SU-DHL-6 (cell line): Measurements from ENCODE around the gene FCN2.

ENCODE experiments used
- H2AFZ ChIP-seq: fragments of 200-600 bp; sonication (generic); 2 replicates; pipeline ENCODE4 v1.6.1; 2014; ENCODE audit warnings: low read depth, mild to moderate bottlenecking, moderate library complexity, mixed read lengths, antibody characterized with exemption, low read length; ENCODE audit not compliant: severe bottlenecking
- H3F3A ChIP-seq: fragments of 200-600 bp; shearing (Covaris generic); 2 replicates; pipeline ENCODE4 v1.6.0; 2016; ENCODE audit warnings: antibody characterized with exemption, mild to moderate bottlenecking; ENCODE audit not compliant: insufficient read depth
- H3K27ac ChIP-seq: fragments of 200-600 bp; sonication (generic); 2 replicates; pipeline ENCODE4 v1.5.1; 2016; ENCODE audit warnings: low read depth, mild to moderate bottlenecking, low read length, moderate library complexity, mixed read lengths
- H3K27me3 ChIP-seq: fragments of 200-600 bp; sonication (generic), shearing (Covaris generic); 2 replicates; pipeline ENCODE4 v1.6.0; 2014; ENCODE audit warnings: mild to moderate bottlenecking, low read length
- H3K36me3 ChIP-seq: fragments of 200-600 bp; sonication (generic); 2 replicates; pipeline ENCODE4 v1.6.1; 2014; ENCODE audit warnings: mild to moderate bottlenecking, low read length, mixed read lengths
- H3K4me2 ChIP-seq: fragments of 300-600, 200-600 bp; shearing (Covaris generic), sonication (generic); 2 replicates; pipeline ENCODE4 v1.6.0; 2014; ENCODE audit warnings: low read length, low read depth, mild to moderate bottlenecking; ENCODE audit not compliant: poor library complexity, severe bottlenecking
- H3K4me3 ChIP-seq: fragments of 200-600 bp; sonication (generic); 2 replicates; pipeline ENCODE4 v1.5.1; 2014; ENCODE audit warnings: antibody characterized with exemption, low read length, mild to moderate bottlenecking, mixed read lengths; ENCODE audit not compliant: insufficient read depth, poor library complexity, severe bottlenecking
- H3K79me2 ChIP-seq: fragments of 200-600 bp; sonication (generic); 2 replicates; pipeline ENCODE4 v1.6.1; 2014; ENCODE audit warnings: mild to moderate bottlenecking, low read length, moderate library complexity; ENCODE audit not compliant: insufficient read depth
- H3K9ac ChIP-seq: fragments of 200-600 bp; sonication (generic); 2 replicates; pipeline ENCODE4 v1.7.0; 2014; ENCODE audit warnings: mild to moderate bottlenecking, low read length
- H3K9me2 ChIP-seq: fragments of 200-600 bp; sonication (generic); replicated peaks from 2 replicates; pipeline ENCODE4 v1.6.1; 2014; ENCODE audit warnings: low read length; ENCODE audit not compliant: insufficient read depth
- H3K9me3 ChIP-seq: fragments of 200-600 bp; sonication (generic); 2 replicates; pipeline ENCODE4 v1.6.1; 2014; ENCODE audit warnings: low read length, mixed read lengths; ENCODE audit not compliant: insufficient read depth
- H4K20me1 ChIP-seq: fragments of 200-600 bp; sonication (generic); 2 replicates; pipeline ENCODE4 v1.6.1; 2014; ENCODE audit warnings: low read depth, mild to moderate bottlenecking, antibody characterized with exemption, low read length, moderate library complexity, mixed read lengths
- CTCF ChIP-seq: fragments of 200-600 bp; sonication (generic); IDR thresholded peaks from one replicate; pipeline ENCODE4 v1.5.1; 2017; ENCODE audit warnings: antibody characterized with exemption, mild to moderate bottlenecking, low read length, moderate library complexity; ENCODE audit not compliant: insufficient read depth, poor library complexity, severe bottlenecking
- EZH2phosphoT487 ChIP-seq: fragments of 200-600 bp; sonication (generic), shearing (Covaris generic); conservative IDR thresholded peaks from 2 replicates; pipeline ENCODE4 v1.6.1; 2018; ENCODE audit warnings: mild to moderate bottlenecking, antibody characterized with exemption, low read length, moderate library complexity, mixed read lengths

Gene FCN2

GRCh38 chr9:134913713-134914500, 33.3 kb downstream of the FCN2 start:
- no peaks in the 10 kb centered on the region for H3K79me2 ChIP-seq
- H3K9me3 ChIP-seq: no peaks in the 10 kb centered on the region
- no peaks in the 10 kb centered on the region for H3K27me3 ChIP-seq
- H3K9me2 ChIP-seq: no peaks in the 10 kb centered on the region
- TF ChIP-seq EZH2phosphoT487 (no peak), CTCF (no peak)
- H3K9ac ChIP-seq: no peak overlapping the region
- no peak overlapping the region for H3K27ac ChIP-seq
- H2AFZ ChIP-seq: no peak overlapping the region
- no peaks in the 10 kb centered on the region for H4K20me1 ChIP-seq
- H3F3A ChIP-seq: no peaks in the 10 kb centered on the region
- no peak overlapping the region for H3K4me2 ChIP-seq
- no peak overlapping the region for H3K4me3 ChIP-seq
- H3K36me3 ChIP-seq: no peaks in the 10 kb centered on the region

- Histone ChIP-seq H3K9me3 (no peaks in the 10 kb centered on the region), H3K9me2 (no peaks in the 10 kb centered on the region), H3K9ac (no peak overlapping the region), H3K27me3 (no peaks in the 10 kb centered on the region), H3K36me3 (no peaks in the 10 kb centered on the region), H3K79me2 (no peaks in the 10 kb centered on the region), H3K4me3 (no peak overlapping the region), H2AFZ (no peak overlapping the region), H4K20me1 (no peaks in the 10 kb centered on the region), H3F3A (no peaks in the 10 kb centered on the region), H3K4me2 (no peak overlapping the region), H3K27ac (no peak overlapping the region)
- TF ChIP-seq CTCF (no peak), EZH2phosphoT487 (no peak)
Observed at GRCh38 chr9:134914501-134914834, 33.9 kb downstream of the FCN2 start.

- Histone ChIP-seq H3K4me3 (no peak overlapping the region), H2AFZ (no peak overlapping the region), H3K9ac (no peak overlapping the region), H3F3A (no peaks in the 10 kb centered on the region), H3K4me2 (no peak overlapping the region), H3K27me3 (no peaks in the 10 kb centered on the region), H3K9me3 (no peaks in the 10 kb centered on the region), H4K20me1 (no peaks in the 10 kb centered on the region), H3K27ac (no peak overlapping the region), H3K79me2 (no peaks in the 10 kb centered on the region), H3K36me3 (no peaks in the 10 kb centered on the region; the same call in 1 of the 2 replicates), H3K9me2 (no peaks in the 10 kb centered on the region)
- TF ChIP-seq EZH2phosphoT487 (no peak), CTCF (no peak)
Observed at GRCh38 chr9:134915046-134915985, 34.7 kb downstream of the FCN2 start.
